Esophagus muscularis mucosa (tissue), 4 donors: Measurements from ENCODE around the gene KSR1. TPM values are rescaled to one million over a fixed set of nuclear protein-coding genes. Genes with fewer than 3 reads are reported as not detected.
"Not testable (repeated sequence)": the region's sequence is repeated elsewhere in the genome, so short reads cannot be mapped to it uniquely, and the experiment has no call there.

ENCODE experiments used
- DNase-seq: peaks from one replicate; pipeline ENCODE4 v3.0.0-alpha.2; 2017; ENCODE audit errors: extremely low spot score
- H3K27ac ChIP-seq, 4 donors: fragments of 200-600 bp; sonication (generic); replicated peaks in 1 of 4; 1 replicate in 3 of 4; 2 replicates in 1 of 4; pipeline ENCODE4 v1.5.1; 2016 to 2019; ENCODE audit warnings: mild to moderate bottlenecking in 1 of 4
- H3K27me3 ChIP-seq, 4 donors: fragments of 200-600 bp; sonication (generic); one replicate each; pipeline versions ENCODE4 v1.5.1 to v1.6.0; 2016 to 2019
- H3K36me3 ChIP-seq, 4 donors: fragments of 200-600 bp; sonication (generic); one replicate each; pipeline ENCODE4 v1.5.1; 2016 to 2019
- H3K4me1 ChIP-seq, 4 donors: fragments of 200-600 bp; sonication (generic); one replicate each; pipeline ENCODE4 v1.5.1; 2016 to 2019
- H3K4me3 ChIP-seq, 4 donors: fragments of 200-600 bp; sonication (generic); 1 replicate in 2 of 4; 2 replicates in 2 of 4; pipeline ENCODE4 v1.5.1; 2016 to 2019; ENCODE audit warnings: mild to moderate bottlenecking in 4 of 4, moderate library complexity in 1 of 4
- H3K9me3 ChIP-seq, 4 donors: fragments of 200-600 bp; sonication (generic); 1 replicate in 3 of 4; 2 replicates in 1 of 4; pipeline ENCODE4 v1.5.1; 2016 to 2019
- EP300 ChIP-seq: sonication (generic); formaldehyde crosslinking; IDR thresholded peaks from one replicate; pipeline ENCODE4 v1.6.1; 2017; ENCODE audit warnings: antibody characterized with exemption
- POLR2A ChIP-seq: fragments of 450-650 bp; IDR thresholded peaks from one replicate; pipeline ENCODE4 v1.6.1; 2017; ENCODE audit warnings: antibody characterized with exemption, moderate library complexity, mild to moderate bottlenecking, low read depth
- POLR2AphosphoS5 ChIP-seq, 2 donors: sonication (generic); formaldehyde crosslinking; IDR thresholded peaks; one replicate each; pipeline ENCODE4 v1.6.1; 2017; ENCODE audit warnings: antibody characterized with exemption in 2 of 2
- WGBS: methylation state at CpG from one replicate; pipeline ENCODE4 v1.1.5; 2018; 5-methylcytosine and 5-hydroxymethylcytosine counted together
- intact Hi-C: fragments of 100-400 bp; cut with DNase I; formaldehyde crosslinking; loops from one replicate; pipeline ENCODE4 v1.15.1; 2023
- total RNA-seq, 4 donors: library from RNA; depleted of rRNA; stranded (reverse); fragments of >200 nt; gene quantifications; one replicate each; pipeline versions ENCODE4 v1.1.0 to v1.2.1, GENCODE V29; 2016
- TF ChIP-seq, protein P1 (sequence below), 3 experiments: fragments of 200-600 bp in 2 of 3; fragments of 450-650 bp in 1 of 3; sonication (generic) in 2 of 3; IDR thresholded peaks; one replicate each; pipeline ENCODE4 v1.5.1; 2017 to 2019; ENCODE audit warnings: antibody characterized with exemption in 3 of 3, mild to moderate bottlenecking in 2 of 3, moderate library complexity in 1 of 3

KSR1 gene
- total RNA-seq, 4 donors from 2014 or later: 13.3 to 18.9 (median 13.7) TPM

DNA sequence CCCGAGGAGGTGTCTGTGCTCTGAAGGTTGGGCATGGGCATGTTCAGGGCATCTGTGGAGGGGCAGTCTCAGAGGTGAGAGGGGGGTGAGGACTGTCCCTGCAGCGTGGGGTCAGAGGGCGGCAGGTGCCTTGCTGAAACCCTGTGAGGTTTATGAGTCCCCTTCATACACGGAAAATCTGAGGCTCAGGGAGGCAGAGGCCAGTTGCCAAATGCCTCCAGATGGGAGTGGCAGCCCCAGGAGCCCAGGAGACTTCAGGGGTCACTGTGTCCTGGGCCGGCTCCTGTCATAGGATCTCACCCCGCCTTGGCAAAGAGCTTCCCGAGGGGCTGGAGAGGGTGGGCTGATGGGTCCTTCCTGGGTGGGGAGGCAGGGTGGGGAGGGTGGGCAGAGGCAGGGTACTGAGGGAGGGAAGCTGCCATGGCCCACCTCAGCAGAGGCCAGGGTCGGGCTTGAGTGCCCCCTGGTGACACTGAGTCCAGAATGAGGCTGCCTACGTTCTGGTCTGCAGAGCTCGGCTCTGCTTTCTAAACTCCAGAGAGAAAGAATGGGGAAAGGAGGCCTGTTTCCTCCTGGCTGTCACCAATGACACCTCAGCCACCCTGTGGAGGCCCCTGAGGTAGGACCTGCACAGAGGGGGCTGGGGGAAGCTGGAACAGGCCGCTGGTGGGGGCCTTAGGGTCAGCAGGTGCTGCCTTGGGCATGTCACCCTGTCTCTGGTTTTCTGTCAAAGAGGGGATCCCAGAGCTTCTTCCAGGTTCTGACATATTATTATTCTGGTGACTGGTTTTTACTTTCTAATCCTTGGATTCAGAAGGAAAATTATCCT lies 175.9 kb downstream of the KSR1 start:
- TF ChIP-seq POLR2A: no peak
- TF ChIP-seq EP300: no peak
- TF ChIP-seq, protein P1, sequence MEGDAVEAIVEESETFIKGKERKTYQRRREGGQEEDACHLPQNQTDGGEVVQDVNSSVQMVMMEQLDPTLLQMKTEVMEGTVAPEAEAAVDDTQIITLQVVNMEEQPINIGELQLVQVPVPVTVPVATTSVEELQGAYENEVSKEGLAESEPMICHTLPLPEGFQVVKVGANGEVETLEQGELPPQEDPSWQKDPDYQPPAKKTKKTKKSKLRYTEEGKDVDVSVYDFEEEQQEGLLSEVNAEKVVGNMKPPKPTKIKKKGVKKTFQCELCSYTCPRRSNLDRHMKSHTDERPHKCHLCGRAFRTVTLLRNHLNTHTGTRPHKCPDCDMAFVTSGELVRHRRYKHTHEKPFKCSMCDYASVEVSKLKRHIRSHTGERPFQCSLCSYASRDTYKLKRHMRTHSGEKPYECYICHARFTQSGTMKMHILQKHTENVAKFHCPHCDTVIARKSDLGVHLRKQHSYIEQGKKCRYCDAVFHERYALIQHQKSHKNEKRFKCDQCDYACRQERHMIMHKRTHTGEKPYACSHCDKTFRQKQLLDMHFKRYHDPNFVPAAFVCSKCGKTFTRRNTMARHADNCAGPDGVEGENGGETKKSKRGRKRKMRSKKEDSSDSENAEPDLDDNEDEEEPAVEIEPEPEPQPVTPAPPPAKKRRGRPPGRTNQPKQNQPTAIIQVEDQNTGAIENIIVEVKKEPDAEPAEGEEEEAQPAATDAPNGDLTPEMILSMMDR (IDR thresholded peaks at IDR 0.05): no peak
- TF ChIP-seq POLR2AphosphoS5 (IDR thresholded peaks at IDR 0.05): no peak

GRCh38 chr17:27632766-27633165 lies 176.5 kb downstream of the KSR1 start:
- H3K27me3 ChIP-seq, H3K9me3 ChIP-seq, DNase-seq, H3K36me3 ChIP-seq, intact Hi-C loops: not testable (repeated sequence)
- Histone ChIP-seq H3K27ac (peak overlapping the region; percentile 51 to 65 (median 57)), H3K4me3 (peak overlapping the region in 2 of 4 donors; percentile 40 to 42), H3K4me1 (peaks cover 28 to 33% (median 32%) of the 10 kb centered on the region in 4 donors)
- WGBS: 34% methylated on average over 9 of the region's 9 CpGs
- peak; percentile 13 to 71 for TF ChIP-seq POLR2AphosphoS5 (IDR thresholded peaks at IDR 0.05)

More for the DNA sequence above, 175.9 kb downstream of the KSR1 start:
- peaks cover 28 to 33% (median 32%) of the 10 kb centered on the region in 4 donors for H3K4me1 ChIP-seq
- intact Hi-C loops: no loop called here
- peak overlapping the region; percentile 40 to 54 (median 42) for H3K4me3 ChIP-seq
- H3K27me3 ChIP-seq: no peaks in the 10 kb centered on the region
- no peaks in the 10 kb centered on the region for H3K9me3 ChIP-seq
- peak overlapping the region; percentile 43 to 65 (median 56) for H3K27ac ChIP-seq
- no peak for DNase-seq
- H3K36me3 ChIP-seq: no peaks in the 10 kb centered on the region
- 72% methylated on average over 7 of the region's 11 CpGs for whole genome bisulfite sequencing

DNA sequence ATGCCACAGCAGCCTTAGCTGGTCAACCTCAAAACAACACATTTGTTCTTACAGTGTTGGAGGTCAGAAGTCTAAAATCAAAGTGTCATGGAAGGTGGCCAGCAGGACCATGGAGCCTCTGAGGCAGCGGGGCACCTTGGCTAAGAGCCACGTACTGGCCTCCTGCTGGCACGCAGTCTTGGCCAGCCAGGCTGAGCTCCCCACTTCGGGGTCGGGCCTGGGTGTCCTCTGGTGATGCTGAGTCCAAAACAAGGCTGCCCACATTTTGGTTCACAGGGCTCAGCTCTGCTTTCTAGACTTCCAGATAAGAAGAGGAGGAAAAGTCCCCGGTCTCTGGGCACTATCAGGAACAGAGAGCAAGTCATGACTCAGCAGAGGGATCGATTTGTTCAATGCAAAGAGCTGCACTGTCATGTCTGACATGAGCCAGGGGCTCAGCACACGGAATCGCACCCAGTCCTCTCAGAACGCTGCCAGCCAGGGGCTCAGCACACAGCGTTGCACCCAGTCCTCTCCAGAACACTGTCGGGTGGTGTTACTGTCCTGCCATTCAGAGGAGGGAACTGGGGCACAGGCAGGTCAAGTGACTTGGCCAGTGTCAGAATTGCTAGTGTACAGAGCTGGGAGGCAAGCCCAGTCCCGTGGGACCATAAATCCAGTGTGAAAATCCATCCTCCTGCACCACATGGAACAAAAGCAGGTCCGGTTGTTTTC lies 177.2 kb downstream of the KSR1 start:
- H3K36me3 ChIP-seq: no peaks in the 10 kb centered on the region
- H3K9me3 ChIP-seq: no peaks in the 10 kb centered on the region
- intact Hi-C loops: no loop called here
- TF ChIP-seq EP300 (no peak), POLR2AphosphoS5 (IDR thresholded peaks at IDR 0.05) (no peak), POLR2A (no peak)
- TF ChIP-seq, protein P1 (IDR thresholded peaks at IDR 0.05): no peak
- no peak for DNase-seq
- no peak overlapping the region for H3K4me3 ChIP-seq
- H3K27me3 ChIP-seq: no peaks in the 10 kb centered on the region
- peak overlapping the region in 3 of 4 donors; percentile 51 to 62 (median 61) for H3K27ac ChIP-seq
- 74% methylated on average over 9 of the region's 14 CpGs for WGBS
- peaks cover 28 to 33% (median 32%) of the 10 kb centered on the region in 4 donors for H3K4me1 ChIP-seq

GRCh38 chr17:27634026-27634335 lies 177.7 kb downstream of the KSR1 start:
- intact Hi-C loops: no loop called here
- H3K4me1 ChIP-seq: peaks cover 28 to 33% (median 32%) of the 10 kb centered on the region in 4 donors
- H3K4me3 ChIP-seq: no peak overlapping the region
- H3K36me3 ChIP-seq: no peaks in the 10 kb centered on the region
- no peak for DNase-seq
- no peak for TF ChIP-seq POLR2A
- TF ChIP-seq, protein P1 (IDR thresholded peaks at IDR 0.05): no peak
- TF ChIP-seq POLR2AphosphoS5 (IDR thresholded peaks at IDR 0.05): no peak
- TF ChIP-seq EP300: no peak
- H3K27me3 ChIP-seq: no peaks in the 10 kb centered on the region
- H3K9me3 ChIP-seq: no peaks in the 10 kb centered on the region
- 100% methylated on average over 1 of the region's 1 CpG for WGBS
- peak overlapping the region in 1 of 4 donors; percentile 62 for H3K27ac ChIP-seq

DNA sequence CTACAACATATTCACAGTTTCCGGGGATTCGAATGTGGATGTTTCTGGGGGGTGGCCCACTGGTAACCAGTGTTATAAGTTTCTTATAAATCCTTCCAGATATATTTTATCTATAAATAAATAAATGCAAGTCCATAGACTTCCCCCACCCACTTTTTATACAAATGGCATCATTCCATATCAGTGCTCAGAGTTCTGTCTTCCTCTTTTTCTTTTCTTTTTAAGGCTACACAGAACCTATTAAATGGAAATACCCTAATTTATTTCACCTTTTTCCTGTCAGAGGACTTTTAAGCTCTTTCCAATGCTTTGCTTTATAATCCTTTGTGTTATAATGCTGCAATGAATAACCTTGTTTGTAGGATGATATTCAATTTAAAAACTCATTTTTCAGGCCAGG lies 178.5 kb downstream of the KSR1 start:
- TF ChIP-seq, protein P1 (IDR thresholded peaks at IDR 0.05): no peak
- no peak for TF ChIP-seq POLR2AphosphoS5 (IDR thresholded peaks at IDR 0.05)
- TF ChIP-seq EP300: no peak
- TF ChIP-seq POLR2A: no peak
- no peaks in the 10 kb centered on the region for H3K9me3 ChIP-seq
- intact Hi-C loops: no loop called here

More for the DNA sequence above, 178.5 kb downstream of the KSR1 start:
- WGBS: 96% methylated on average over 2 of the region's 2 CpGs
- H3K4me1 ChIP-seq: peaks cover 28 to 33% (median 32%) of the 10 kb centered on the region in 4 donors
- H3K36me3 ChIP-seq: peaks cover 0 to 5% (median 2%) of the 10 kb centered on the region in 4 donors
- no peaks in the 10 kb centered on the region for H3K27me3 ChIP-seq
- no peak for DNase-seq
- H3K27ac ChIP-seq: no peak overlapping the region
- H3K4me3 ChIP-seq: no peak overlapping the region
